Measurements from ENCODE around the gene STARD7.

DNA sequence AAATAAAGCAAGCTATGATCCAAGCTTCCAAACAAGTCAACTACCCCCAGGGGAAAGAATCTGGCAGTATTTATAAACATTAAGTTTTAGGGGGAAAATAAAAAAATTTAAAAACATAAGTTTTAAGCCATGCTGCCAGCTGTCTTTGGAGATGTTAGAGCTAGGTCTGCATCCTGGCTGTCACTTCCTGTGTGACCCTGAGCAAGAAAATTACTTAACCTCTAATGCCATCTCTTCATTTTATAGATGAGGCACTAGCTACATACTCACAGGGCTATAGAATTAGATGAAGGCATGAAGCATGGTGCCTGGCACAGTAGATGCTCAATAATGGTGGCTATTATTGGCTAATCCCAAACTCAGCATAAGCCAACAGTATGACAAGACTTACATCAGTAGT, 28.1 kb downstream of the STARD7 start:
- TF ChIP-seq, protein P1, sequence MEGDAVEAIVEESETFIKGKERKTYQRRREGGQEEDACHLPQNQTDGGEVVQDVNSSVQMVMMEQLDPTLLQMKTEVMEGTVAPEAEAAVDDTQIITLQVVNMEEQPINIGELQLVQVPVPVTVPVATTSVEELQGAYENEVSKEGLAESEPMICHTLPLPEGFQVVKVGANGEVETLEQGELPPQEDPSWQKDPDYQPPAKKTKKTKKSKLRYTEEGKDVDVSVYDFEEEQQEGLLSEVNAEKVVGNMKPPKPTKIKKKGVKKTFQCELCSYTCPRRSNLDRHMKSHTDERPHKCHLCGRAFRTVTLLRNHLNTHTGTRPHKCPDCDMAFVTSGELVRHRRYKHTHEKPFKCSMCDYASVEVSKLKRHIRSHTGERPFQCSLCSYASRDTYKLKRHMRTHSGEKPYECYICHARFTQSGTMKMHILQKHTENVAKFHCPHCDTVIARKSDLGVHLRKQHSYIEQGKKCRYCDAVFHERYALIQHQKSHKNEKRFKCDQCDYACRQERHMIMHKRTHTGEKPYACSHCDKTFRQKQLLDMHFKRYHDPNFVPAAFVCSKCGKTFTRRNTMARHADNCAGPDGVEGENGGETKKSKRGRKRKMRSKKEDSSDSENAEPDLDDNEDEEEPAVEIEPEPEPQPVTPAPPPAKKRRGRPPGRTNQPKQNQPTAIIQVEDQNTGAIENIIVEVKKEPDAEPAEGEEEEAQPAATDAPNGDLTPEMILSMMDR (IDR thresholded peaks at IDR 0.05; ENCODE audit: low read depth, low read length, missing input control), result no peak
- TF ChIP-seq, protein P2, sequence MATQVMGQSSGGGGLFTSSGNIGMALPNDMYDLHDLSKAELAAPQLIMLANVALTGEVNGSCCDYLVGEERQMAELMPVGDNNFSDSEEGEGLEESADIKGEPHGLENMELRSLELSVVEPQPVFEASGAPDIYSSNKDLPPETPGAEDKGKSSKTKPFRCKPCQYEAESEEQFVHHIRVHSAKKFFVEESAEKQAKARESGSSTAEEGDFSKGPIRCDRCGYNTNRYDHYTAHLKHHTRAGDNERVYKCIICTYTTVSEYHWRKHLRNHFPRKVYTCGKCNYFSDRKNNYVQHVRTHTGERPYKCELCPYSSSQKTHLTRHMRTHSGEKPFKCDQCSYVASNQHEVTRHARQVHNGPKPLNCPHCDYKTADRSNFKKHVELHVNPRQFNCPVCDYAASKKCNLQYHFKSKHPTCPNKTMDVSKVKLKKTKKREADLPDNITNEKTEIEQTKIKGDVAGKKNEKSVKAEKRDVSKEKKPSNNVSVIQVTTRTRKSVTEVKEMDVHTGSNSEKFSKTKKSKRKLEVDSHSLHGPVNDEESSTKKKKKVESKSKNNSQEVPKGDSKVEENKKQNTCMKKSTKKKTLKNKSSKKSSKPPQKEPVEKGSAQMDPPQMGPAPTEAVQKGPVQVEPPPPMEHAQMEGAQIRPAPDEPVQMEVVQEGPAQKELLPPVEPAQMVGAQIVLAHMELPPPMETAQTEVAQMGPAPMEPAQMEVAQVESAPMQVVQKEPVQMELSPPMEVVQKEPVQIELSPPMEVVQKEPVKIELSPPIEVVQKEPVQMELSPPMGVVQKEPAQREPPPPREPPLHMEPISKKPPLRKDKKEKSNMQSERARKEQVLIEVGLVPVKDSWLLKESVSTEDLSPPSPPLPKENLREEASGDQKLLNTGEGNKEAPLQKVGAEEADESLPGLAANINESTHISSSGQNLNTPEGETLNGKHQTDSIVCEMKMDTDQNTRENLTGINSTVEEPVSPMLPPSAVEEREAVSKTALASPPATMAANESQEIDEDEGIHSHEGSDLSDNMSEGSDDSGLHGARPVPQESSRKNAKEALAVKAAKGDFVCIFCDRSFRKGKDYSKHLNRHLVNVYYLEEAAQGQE (IDR thresholded peaks at IDR 0.05), result no peak

Data from liver (tissue), 2 donors.